Measurements from ENCODE around the gene MB21D2.
"Not testable (repeated sequence)": the region's sequence is repeated elsewhere in the genome, so short reads cannot be mapped to it uniquely, and the experiment has no call there.

GRCh38 chr3:192788816-192789515 is 128.7 kb downstream of the MB21D2 start:
- TF ChIP-seq CTCF, POLR2A (IDR thresholded peaks at IDR 0.05): not testable (repeated sequence)

Measured in adrenal gland (tissue), 5 donors.